ENCODE measurements around the gene ZNF662.
A peak's percentile ranks its signal among the peaks of the same experiment; 100 is the strongest.
"Not testable (repeated sequence)": the region's sequence is repeated elsewhere in the genome, so short reads cannot be mapped to it uniquely, and the experiment has no call there.

Gene ZNF662

GRCh38 chr3:42906070-42906847 is at the start of gene ZNF662:
Gene ZNF662, plus strand, starts transcription at chr3:42906142. Its CDS starts 1,973 bp downstream, at chr3:42908115.
- DNase-seq (ENCODE audit: low read depth in 2 of 3, low spot score in 2 of 3): peak in 2 of 3 experiments; percentile 11 to 18

GRCh38 chr3:42856544-42856943 is 49.4 kb upstream of the ZNF662 start:
- no peak for DNase-seq (ENCODE audit: low read depth in 2 of 3, low spot score in 2 of 3)

- DNase-seq (ENCODE audit: low read depth in 2 of 3, low spot score in 2 of 3): no peak
These were observed 41.5 kb upstream of the ZNF662 start for GRCh38 chr3:42864321-42864950.

- DNase-seq (ENCODE audit: low read depth in 2 of 3, low spot score in 2 of 3): no peak
These were observed 40.7 kb upstream of the ZNF662 start for GRCh38 chr3:42865256-42865655.

- DNase-seq (ENCODE audit: low read depth in 2 of 3, low spot score in 2 of 3): no peak
These were observed 38.8 kb upstream of the ZNF662 start for GRCh38 chr3:42867138-42867537.

- no peak for DNase-seq (ENCODE audit: low read depth in 2 of 3, low spot score in 2 of 3)
These were observed 37.1 kb upstream of the ZNF662 start for GRCh38 chr3:42868841-42869240.

- DNase-seq (ENCODE audit: low read depth in 2 of 3, low spot score in 2 of 3): no peak
These were observed 34.2 kb upstream of the ZNF662 start for GRCh38 chr3:42871592-42872196.

- no peak for DNase-seq (ENCODE audit: low read depth in 2 of 3, low spot score in 2 of 3)
These were observed 33.2 kb upstream of the ZNF662 start for GRCh38 chr3:42872718-42873117.

GRCh38 chr3:42873221-42873982 is 32.5 kb upstream of the ZNF662 start:
- no peak for DNase-seq (ENCODE audit: low read depth in 2 of 3, low spot score in 2 of 3)

- no peak for DNase-seq (ENCODE audit: low read depth in 2 of 3, low spot score in 2 of 3)
These were observed 31.2 kb upstream of the ZNF662 start for GRCh38 chr3:42874749-42875148.

- DNase-seq (ENCODE audit: low read depth in 2 of 3, low spot score in 2 of 3): no peak
These were observed 30.4 kb upstream of the ZNF662 start, which contains the start of gene CYP8B1 for GRCh38 chr3:42875325-42876151. Gene CYP8B1, minus strand, starts transcription at chr3:42875879. Its CDS starts 63 bp downstream, at chr3:42875816.

- no peak for DNase-seq (ENCODE audit: low read depth in 2 of 3, low spot score in 2 of 3)
These were observed 29.5 kb upstream of the ZNF662 start for GRCh38 chr3:42876401-42876800.

GRCh38 chr3:42876940-42877720 is 28.8 kb upstream of the ZNF662 start:
- no peak for DNase-seq (ENCODE audit: low read depth in 2 of 3, low spot score in 2 of 3)

- DNase-seq (ENCODE audit: low read depth in 2 of 3, low spot score in 2 of 3): no peak
These were observed 28.1 kb upstream of the ZNF662 start for GRCh38 chr3:42877881-42878280.

- no peak for DNase-seq (ENCODE audit: low read depth in 2 of 3, low spot score in 2 of 3)
These were observed 25.8 kb upstream of the ZNF662 start for GRCh38 chr3:42880183-42880582.

GRCh38 chr3:42880601-42881451 is 25.1 kb upstream of the ZNF662 start:
- peak; percentile 66 to 76 (median 71) for DNase-seq (ENCODE audit: low read depth in 2 of 3, low spot score in 2 of 3)

- not testable (repeated sequence) for DNase-seq (ENCODE audit: low read depth in 2 of 3, low spot score in 2 of 3)
These were observed 22.6 kb upstream of the ZNF662 start for GRCh38 chr3:42883251-42883930.

GRCh38 chr3:42884324-42884723 is 21.6 kb upstream of the ZNF662 start:
- no peak for DNase-seq (ENCODE audit: low read depth in 2 of 3, low spot score in 2 of 3)

Measured in activated CD8-positive, alpha-beta memory T cell treated with anti-CD3 and anti-CD28 coated beads for 48 hours (primary cell).